ENCODE results near the gene TMEM156.

The TMEM156 gene

DNA sequence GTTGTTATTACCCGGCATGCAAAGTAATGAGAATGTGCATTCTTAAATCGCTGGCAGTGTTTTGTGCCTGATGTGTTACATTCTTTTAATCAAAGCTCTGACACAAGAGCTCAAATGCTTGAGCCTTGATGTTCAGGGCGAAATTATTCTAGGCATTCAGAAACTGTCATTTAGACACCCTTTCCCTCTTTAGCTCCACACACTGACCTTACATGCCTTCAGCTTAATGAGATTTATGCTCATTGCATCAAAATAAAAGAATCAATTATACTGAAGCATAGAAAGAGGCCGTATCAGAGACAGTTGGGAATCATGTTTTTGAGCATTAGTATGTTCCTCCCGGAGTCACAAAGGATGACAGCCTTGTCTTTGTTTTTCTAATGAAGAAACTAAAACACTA lies 107.9 kb downstream of the TMEM156 start:
- no peak for TF ChIP-seq ZFX (IDR thresholded peaks at IDR 0.05; ENCODE audit: borderline replicate concordance)
- TF ChIP-seq, protein P1, sequence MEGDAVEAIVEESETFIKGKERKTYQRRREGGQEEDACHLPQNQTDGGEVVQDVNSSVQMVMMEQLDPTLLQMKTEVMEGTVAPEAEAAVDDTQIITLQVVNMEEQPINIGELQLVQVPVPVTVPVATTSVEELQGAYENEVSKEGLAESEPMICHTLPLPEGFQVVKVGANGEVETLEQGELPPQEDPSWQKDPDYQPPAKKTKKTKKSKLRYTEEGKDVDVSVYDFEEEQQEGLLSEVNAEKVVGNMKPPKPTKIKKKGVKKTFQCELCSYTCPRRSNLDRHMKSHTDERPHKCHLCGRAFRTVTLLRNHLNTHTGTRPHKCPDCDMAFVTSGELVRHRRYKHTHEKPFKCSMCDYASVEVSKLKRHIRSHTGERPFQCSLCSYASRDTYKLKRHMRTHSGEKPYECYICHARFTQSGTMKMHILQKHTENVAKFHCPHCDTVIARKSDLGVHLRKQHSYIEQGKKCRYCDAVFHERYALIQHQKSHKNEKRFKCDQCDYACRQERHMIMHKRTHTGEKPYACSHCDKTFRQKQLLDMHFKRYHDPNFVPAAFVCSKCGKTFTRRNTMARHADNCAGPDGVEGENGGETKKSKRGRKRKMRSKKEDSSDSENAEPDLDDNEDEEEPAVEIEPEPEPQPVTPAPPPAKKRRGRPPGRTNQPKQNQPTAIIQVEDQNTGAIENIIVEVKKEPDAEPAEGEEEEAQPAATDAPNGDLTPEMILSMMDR (IDR thresholded peaks at IDR 0.05), result no peak
- H3K27ac ChIP-seq, result no peak overlapping the region

DNA sequence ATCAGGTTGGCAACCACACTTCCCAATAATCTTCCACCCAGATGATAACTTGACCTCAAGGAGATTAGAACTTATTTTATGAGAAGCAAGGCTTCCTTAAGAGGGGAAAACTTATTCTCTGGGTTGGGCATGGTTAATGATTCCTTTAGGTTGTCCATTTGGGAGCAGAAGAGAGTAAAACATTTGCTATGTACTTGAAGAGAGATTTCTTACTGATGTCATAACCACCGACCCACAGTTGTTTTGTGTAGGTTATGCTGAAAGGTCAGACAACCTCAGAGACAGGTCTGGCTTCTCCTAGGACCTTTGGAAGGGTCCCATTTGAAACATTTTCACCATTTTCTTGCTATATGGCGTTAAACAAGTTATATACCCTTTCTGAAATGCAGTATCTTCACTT lies 108.5 kb downstream of the TMEM156 start:
- no peak overlapping the region for H3K27ac ChIP-seq
- TF ChIP-seq ZFX (IDR thresholded peaks at IDR 0.05; ENCODE audit: borderline replicate concordance), result no peak

DNA sequence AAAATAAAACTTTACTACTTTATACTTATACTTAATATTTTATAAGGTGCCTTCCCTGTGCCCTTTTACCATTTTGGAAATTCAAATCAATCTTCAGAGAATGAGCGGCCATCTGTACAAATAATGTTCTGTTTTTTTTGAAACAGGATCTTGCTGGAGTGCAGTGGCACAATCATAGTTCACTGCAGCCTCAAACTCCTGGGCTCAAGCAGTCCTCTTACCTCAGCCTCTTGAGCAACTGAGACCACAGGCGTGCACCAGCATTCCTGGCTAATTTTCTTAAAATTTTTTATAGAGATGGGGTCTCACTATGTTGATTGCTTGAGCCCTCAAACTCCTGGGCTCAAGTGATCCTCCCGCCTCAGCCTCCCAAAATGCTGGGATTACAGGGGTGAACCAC lies 111.1 kb downstream of the TMEM156 start:
- no peak for TF ChIP-seq ZFX (IDR thresholded peaks at IDR 0.05; ENCODE audit: borderline replicate concordance)
- TF ChIP-seq, protein P1 (IDR thresholded peaks at IDR 0.05), result no peak
- no peak overlapping the region for H3K27ac ChIP-seq

DNA sequence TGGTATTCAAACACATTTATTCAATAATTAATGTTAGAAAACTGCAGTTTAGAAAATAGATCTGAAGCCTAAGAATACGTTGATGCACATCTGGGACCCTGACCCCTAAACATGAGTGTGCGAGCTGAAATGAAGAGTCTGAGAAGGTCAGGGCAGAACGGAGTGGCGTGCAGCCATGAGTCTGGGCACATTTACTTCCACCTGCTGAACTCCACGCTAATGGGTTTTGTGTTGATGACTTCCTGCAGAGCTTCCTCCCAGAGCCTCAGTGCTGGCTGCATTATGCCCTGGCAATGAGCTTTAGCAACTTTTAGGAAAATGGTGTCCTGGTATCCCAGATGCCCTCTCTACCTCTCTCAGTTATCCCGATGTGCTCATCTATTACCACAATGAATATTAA lies 111.5 kb downstream of the TMEM156 start:
- TF ChIP-seq, protein P1 (IDR thresholded peaks at IDR 0.05), result no peak
- TF ChIP-seq ZFX (IDR thresholded peaks at IDR 0.05; ENCODE audit: borderline replicate concordance), result no peak
- H3K27ac ChIP-seq, result no peak overlapping the region

DNA sequence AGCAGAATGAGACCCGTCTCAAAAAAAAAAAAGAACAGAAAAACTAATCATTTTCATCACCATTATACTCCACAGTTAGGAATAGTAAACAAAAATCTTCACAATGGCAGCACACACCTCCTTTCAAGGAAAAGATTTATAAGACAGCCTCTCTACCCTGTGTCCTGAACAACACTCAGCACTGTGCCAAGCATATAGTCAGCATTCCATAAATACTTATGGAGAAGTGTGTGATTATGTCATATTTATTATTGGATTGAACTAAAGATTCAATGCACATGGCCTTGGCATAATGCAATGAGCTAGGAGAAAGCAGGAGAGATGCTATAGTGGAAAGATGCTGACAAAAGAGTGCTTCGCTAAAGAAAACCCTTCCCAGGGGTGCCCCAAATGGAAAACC lies 112.0 kb downstream of the TMEM156 start:
- H3K27ac ChIP-seq, result no peak overlapping the region
- TF ChIP-seq ZFX (IDR thresholded peaks at IDR 0.05; ENCODE audit: borderline replicate concordance), result no peak
- TF ChIP-seq, protein P1 (IDR thresholded peaks at IDR 0.05), result no peak

DNA sequence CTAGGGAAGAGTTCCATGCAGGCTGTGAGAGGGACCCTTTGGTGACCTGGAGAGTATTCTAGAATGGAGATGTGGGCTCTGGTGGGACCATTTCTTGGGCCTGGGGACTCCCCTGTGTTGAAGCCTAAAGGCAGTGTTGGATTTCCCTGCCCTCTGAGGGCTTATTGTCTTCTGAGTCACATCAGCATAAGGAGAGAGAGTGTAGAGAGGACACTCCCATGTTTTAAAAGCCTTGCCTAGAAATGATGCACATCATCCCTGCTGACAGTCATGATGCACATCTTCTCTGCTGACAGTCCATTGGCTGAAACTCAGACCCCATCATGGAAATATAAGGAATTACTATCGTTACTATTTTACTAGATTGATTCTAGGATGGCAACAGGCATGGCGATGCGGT lies 112.7 kb downstream of the TMEM156 start:
- TF ChIP-seq, protein P1 (IDR thresholded peaks at IDR 0.05), result no peak
- no peak for TF ChIP-seq ZFX (IDR thresholded peaks at IDR 0.05; ENCODE audit: borderline replicate concordance)
- H3K27ac ChIP-seq, result no peak overlapping the region

DNA sequence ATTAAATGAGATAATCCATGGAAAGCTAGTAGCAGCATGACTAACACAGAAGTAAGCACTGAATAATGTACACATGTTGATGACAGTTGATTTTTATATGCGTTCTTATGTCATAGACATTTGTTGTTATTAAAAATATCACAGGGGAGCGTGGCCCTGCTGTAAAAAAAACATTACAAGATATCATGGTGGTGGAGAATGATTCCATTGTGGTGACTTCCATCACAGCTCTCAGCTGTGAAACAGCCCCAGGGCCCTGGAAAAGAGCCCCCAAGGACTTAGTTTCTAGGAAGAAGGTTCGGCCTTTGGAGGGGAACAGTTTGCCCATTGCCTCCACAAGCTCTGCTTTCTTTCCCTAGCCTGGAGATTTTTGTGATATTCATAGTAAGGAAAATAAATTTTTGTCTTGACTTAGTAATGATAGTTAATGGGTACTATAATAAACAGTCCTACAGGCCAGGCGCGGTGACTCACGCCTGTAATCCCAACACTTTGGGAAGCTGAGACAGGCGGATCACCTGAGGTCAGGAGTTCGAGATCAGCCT lies 114.7 kb downstream of the TMEM156 start:
- TF ChIP-seq, protein P1 (IDR thresholded peaks at IDR 0.05), result no peak
- no peak for TF ChIP-seq ZFX (IDR thresholded peaks at IDR 0.05; ENCODE audit: borderline replicate concordance)

More for the DNA sequence above, 114.7 kb downstream of the TMEM156 start:
- H3K27ac ChIP-seq, result no peak overlapping the region
